Muscle layer of colon (tissue), 2 donors: ENCODE measurements around the gene MSI2.
"Not testable (repeated sequence)": the region's sequence is repeated elsewhere in the genome, so short reads cannot be mapped to it uniquely, and the experiment has no call there.

Source experiments
- H3K27ac ChIP-seq: one replicate; pipeline ENCODE4 v1.7.0; 2013; ENCODE audit warnings: low read depth, mild to moderate bottlenecking, low read length, moderate library complexity
- H3K27me3 ChIP-seq, 2 donors: one replicate each; pipeline ENCODE4 v1.7.0; 2013; ENCODE audit warnings: low read length in 2 of 2, mild to moderate bottlenecking in 2 of 2; ENCODE audit not compliant: insufficient read depth in 2 of 2, control insufficient read depth in 1 of 2
- H3K36me3 ChIP-seq: one replicate; pipeline ENCODE4 v1.7.0; 2013; ENCODE audit warnings: mild to moderate bottlenecking, low read length; ENCODE audit not compliant: insufficient read depth
- H3K4me1 ChIP-seq: one replicate; pipeline ENCODE4 v1.7.0; 2013; ENCODE audit warnings: mild to moderate bottlenecking, low read length; ENCODE audit not compliant: insufficient read depth
- H3K4me3 ChIP-seq, 2 donors: one replicate each; pipeline ENCODE4 v1.7.0; 2013; ENCODE audit warnings: low read length in 2 of 2, low read depth in 1 of 2, mild to moderate bottlenecking in 1 of 2, moderate library complexity in 1 of 2
- H3K9ac ChIP-seq: one replicate; pipeline ENCODE4 v1.7.0; 2013; ENCODE audit warnings: low read length
- H3K9me3 ChIP-seq: one replicate; pipeline ENCODE4 v1.7.0; 2013; ENCODE audit warnings: mild to moderate bottlenecking, low read length
- donor health status: abdominal sarcoma.
- donor health status: Adenocarcinoma of cecum.

The MSI2 gene

DNA sequence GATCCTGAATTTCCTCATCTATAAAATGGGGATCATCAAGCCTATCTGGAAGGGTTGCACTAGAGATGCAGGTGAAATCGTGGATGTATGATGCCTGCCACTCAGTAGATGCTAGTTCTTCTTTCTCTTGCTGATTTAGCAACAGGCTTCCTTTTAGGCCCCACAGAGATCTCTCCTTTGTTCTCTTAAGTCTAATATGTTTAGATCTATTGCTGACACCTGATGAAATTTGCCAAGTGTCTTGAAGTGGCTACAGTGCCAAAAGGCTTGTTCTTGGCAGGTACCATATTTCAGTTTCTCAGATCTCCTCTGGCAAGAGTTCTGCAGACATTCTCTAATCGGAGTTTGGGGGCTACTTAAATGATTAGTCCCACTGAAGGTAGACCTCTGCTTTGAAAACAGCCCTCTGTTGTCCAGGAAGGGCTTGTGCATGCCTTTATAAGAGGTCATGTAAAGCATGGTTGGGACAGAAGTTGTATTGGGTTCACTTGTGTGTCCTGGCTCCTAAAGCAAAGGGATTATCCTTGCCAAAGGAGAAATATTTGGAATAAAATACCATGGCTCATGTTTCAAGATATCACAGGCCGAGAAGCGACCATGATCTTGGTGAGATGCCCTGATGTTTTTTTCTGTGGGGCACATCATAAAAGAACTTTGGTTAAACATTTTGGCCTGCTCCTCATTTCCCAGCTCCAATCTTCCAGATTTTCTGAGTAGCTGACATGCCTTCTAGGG, 234.0 kb downstream of the MSI2 start:
- no peak overlapping the region for H3K9ac ChIP-seq
- peaks cover 29% of the 10 kb centered on the region for H3K4me1 ChIP-seq
- H3K36me3 ChIP-seq: no peaks in the 10 kb centered on the region
- H3K9me3 ChIP-seq: no peaks in the 10 kb centered on the region
- H3K4me3 ChIP-seq: no peak overlapping the region
- no peaks in the 10 kb centered on the region for H3K27me3 ChIP-seq
- no peak overlapping the region for H3K27ac ChIP-seq

DNA sequence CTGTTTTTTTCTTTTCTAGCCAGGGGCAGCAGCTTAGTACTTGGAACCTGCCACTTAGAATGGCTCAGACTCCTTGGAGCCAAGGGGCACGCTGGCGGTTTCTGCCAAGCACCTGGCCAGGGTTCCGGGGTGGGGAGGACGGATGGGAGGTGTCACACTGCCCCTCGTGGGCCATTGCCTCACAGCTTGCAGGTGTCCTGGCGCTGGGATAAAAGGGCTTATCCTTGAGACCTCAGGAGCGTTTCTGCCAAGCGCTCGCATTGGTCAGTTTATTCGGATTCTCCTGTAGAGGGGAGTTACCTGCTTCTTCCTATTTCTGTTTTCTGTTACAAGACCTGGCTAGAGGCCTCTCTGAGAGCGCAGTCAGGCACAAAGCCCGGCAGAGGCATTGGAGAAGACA, 234.6 kb downstream of the MSI2 start:
- Histone ChIP-seq H3K4me1 (peaks cover 26% of the 10 kb centered on the region), H3K36me3 (no peaks in the 10 kb centered on the region), H3K9ac (no peak overlapping the region), H3K9me3 (no peaks in the 10 kb centered on the region), H3K27ac (no peak overlapping the region), H3K27me3 (no peaks in the 10 kb centered on the region), H3K4me3 (no peak overlapping the region)

GRCh38 chr17:57493171-57493570, 236.8 kb downstream of the MSI2 start:
- no peaks in the 10 kb centered on the region for H3K36me3 ChIP-seq
- H3K4me3 ChIP-seq: no peak overlapping the region
- no peak overlapping the region for H3K9ac ChIP-seq
- H3K27ac ChIP-seq: no peak overlapping the region
- H3K4me1 ChIP-seq: peaks cover 6% of the 10 kb centered on the region
- H3K27me3 ChIP-seq: no peaks in the 10 kb centered on the region
- no peaks in the 10 kb centered on the region for H3K9me3 ChIP-seq

DNA sequence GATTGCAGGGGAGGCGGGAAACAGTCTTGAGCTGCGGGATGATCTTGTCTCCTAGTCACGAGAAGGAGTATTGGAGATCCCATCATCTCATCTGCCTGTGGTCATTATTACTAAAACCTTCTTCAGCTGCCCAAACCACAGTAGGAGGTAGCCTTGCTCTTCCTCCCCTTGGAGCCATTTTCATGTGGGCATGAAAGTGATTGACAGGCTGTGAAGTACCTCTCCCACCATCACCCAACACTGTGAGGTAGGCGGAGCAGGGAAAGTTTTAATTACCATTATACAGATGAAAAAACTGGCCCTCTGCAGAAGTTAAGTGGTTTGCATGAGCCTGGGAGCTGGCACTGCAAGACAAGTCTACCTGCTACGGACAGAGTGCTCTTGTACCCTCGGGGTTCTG, 237.3 kb downstream of the MSI2 start:
- Histone ChIP-seq H3K36me3 (no peaks in the 10 kb centered on the region), H3K4me1 (peaks cover 6% of the 10 kb centered on the region), H3K4me3 (no peak overlapping the region), H3K27ac (no peak overlapping the region), H3K27me3 (no peaks in the 10 kb centered on the region), H3K9me3 (no peaks in the 10 kb centered on the region), H3K9ac (no peak overlapping the region)

DNA sequence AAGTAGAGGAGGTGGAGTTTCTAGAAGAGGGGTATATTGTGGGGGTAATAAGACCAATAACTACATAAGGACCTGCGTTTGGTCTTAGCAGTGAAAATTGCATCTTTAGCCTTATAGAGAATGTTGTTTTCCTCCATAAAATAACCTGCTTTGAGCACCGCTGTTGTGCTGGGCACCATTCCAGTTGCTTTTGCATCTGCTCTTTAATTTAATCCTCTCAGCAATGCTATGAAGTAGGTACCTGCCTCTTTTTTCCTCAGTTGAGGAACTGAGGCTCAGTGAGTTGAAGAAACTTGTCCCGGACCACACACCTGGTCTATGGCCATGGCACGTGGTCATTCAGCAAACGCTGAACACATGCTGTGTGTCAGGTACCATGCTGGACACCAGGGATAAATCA, 238.1 kb downstream of the MSI2 start:
- H3K27me3 ChIP-seq: no peaks in the 10 kb centered on the region
- H3K9ac ChIP-seq: no peak overlapping the region
- H3K9me3 ChIP-seq: no peaks in the 10 kb centered on the region
- no peaks in the 10 kb centered on the region for H3K36me3 ChIP-seq
- H3K27ac ChIP-seq: no peak overlapping the region
- peaks cover 6% of the 10 kb centered on the region for H3K4me1 ChIP-seq
- H3K4me3 ChIP-seq: no peak overlapping the region

DNA sequence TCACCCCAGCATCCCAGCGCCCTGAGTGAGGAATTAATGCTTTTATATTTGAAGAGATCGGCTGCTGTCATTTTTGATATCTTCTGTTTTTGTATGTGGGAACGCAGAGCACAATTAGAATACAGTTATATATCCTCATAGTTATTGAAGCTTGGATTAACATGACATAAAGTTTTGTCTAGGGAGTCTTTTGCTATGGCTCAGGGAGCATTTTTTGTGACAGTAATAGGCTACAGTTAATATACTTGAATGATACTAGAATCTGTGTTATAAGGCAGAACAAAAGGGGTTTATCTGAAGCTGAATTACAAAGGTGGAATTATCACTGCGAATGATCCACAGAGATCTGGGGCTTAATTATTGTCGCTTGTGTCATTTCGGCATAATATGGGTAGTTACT, 239.4 kb downstream of the MSI2 start:
- no peaks in the 10 kb centered on the region for H3K27me3 ChIP-seq
- no peaks in the 10 kb centered on the region for H3K36me3 ChIP-seq
- no peaks in the 10 kb centered on the region for H3K4me1 ChIP-seq
- H3K9ac ChIP-seq: no peak overlapping the region
- H3K4me3 ChIP-seq: no peak overlapping the region
- H3K27ac ChIP-seq: no peak overlapping the region
- no peaks in the 10 kb centered on the region for H3K9me3 ChIP-seq

DNA sequence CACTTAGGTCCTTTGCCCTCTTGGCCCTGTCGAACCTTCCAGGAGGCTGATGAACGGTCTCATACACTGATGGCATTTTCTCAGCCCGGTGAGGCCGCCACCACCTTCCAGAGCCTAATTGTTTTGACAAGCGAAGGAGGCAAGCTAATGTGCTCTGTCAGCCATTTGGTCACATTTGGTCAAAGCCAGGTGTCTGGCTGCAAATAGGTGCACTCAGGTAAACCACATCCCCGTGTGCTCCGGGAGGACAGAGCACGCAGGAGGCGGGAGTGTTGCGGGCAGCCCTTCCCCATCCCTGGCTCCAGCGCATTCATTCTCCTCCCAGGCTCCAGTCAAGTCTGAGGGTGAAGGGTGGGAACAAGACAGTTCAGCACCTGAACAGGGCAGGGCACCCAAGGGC, 240.1 kb downstream of the MSI2 start:
- Histone ChIP-seq H3K4me1 (no peaks in the 10 kb centered on the region), H3K27me3 (no peaks in the 10 kb centered on the region), H3K36me3 (no peaks in the 10 kb centered on the region), H3K9ac (no peak overlapping the region), H3K9me3 (no peaks in the 10 kb centered on the region), H3K4me3 (no peak overlapping the region), H3K27ac (no peak overlapping the region)

DNA sequence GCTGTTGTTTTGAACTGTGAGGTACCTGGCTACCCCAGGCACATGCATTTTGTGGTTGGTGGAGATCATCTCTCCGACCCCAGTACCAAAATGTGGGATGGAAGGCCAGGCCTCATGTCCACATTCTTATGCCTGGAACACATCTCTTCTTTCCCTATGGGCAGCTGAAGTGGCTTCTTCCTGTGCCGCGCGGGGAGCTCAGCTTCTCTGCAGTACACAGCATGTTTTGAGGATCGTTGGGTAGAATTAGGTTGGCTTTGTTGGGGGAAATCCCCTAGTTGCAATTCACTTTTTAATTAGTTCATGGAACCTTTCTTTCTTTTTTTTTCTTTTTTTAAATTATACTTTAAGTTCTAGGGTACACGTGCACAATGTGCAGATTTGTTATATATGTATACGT, 242.1 kb downstream of the MSI2 start:
- H3K4me1 ChIP-seq: no peaks in the 10 kb centered on the region
- no peak overlapping the region for H3K27ac ChIP-seq
- H3K36me3 ChIP-seq: no peaks in the 10 kb centered on the region
- H3K27me3 ChIP-seq: no peaks in the 10 kb centered on the region
- no peaks in the 10 kb centered on the region for H3K9me3 ChIP-seq
- no peak overlapping the region for H3K9ac ChIP-seq
- no peak overlapping the region for H3K4me3 ChIP-seq

DNA sequence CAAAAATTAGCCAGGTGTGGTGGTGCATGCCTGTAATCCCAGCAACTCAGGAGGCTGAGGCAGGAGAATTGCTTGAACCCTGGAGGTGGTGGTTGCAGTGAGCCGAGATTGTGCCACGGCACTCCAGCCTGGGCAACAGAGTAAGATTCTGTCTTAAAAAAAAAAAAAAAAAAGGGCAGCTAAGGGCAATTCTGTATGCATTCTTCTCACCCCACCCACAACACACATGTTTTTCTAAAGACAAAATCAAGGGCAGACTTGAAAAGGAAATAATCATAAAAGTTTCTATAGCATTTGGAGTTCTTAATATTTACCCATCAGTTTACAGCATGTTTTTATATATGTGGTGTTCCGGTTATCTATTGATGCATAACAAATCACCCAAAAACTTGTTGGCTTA, 242.9 kb downstream of the MSI2 start:
- not testable (repeated sequence) for H3K9me3 ChIP-seq, H3K4me1 ChIP-seq, H3K36me3 ChIP-seq, H3K27me3 ChIP-seq, H3K4me3 ChIP-seq, H3K27ac ChIP-seq, H3K9ac ChIP-seq

DNA sequence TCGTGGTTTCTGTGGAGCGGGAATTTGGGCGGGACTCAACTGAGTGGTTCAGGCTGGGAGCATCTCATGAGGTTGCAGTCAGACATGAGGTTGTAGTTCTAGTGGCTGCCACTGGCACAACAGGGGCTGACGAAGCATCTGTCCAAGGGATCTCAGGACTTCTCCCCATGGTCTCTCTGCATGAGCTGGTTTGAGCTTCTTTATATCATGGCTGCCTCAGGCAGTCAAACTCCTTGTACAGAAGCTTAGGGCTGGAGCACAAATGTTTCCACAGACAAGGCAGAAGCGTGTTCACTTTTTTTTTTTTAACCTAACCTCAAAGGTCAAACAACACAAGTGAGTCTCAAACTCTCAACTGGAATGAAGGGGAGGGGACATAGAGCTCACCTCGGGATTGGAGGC, 243.3 kb downstream of the MSI2 start:
- Histone ChIP-seq H3K36me3 (no peaks in the 10 kb centered on the region), H3K9ac (no peak overlapping the region), H3K9me3 (no peaks in the 10 kb centered on the region), H3K27me3 (no peaks in the 10 kb centered on the region), H3K27ac (no peak overlapping the region), H3K4me1 (no peaks in the 10 kb centered on the region), H3K4me3 (no peak overlapping the region)

- Histone ChIP-seq H3K9ac (no peak overlapping the region), H3K4me3 (no peak overlapping the region), H3K27ac (no peak overlapping the region), H3K9me3 (no peaks in the 10 kb centered on the region), H3K27me3 (no peaks in the 10 kb centered on the region), H3K36me3 (no peaks in the 10 kb centered on the region), H3K4me1 (no peaks in the 10 kb centered on the region)
Observed at GRCh38 chr17:57501016-57501415, 244.7 kb downstream of the MSI2 start.

DNA sequence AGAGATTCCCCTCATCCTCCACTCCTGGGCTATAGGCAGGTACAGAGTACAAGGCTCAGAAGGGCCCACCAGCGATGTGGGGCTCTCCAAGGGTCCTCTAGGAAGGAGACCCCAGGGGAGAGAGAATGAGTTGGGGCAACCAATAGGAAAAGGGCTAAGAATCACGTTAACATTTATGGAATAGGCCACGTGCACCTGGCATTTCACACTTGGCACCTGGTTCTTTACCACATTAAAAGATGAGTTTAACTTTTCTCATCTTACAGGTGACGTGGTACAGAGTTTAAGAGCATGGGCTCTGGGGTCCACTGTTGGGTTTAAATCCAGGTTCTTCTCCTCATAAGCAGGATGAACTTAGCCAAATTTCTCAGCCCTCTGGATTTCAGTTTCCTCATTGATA, 245.7 kb downstream of the MSI2 start:
- H3K27me3 ChIP-seq: no peaks in the 10 kb centered on the region
- H3K9ac ChIP-seq: no peak overlapping the region
- H3K27ac ChIP-seq: no peak overlapping the region
- no peaks in the 10 kb centered on the region for H3K36me3 ChIP-seq
- no peaks in the 10 kb centered on the region for H3K9me3 ChIP-seq
- H3K4me1 ChIP-seq: no peaks in the 10 kb centered on the region
- no peak overlapping the region for H3K4me3 ChIP-seq
